Measurements from ENCODE around the gene TRABD2B. TPM values are rescaled to one million over a fixed set of nuclear protein-coding genes. Genes with fewer than 3 reads are reported as not detected.

The TRABD2B gene
- total RNA-seq, 6 donors from 2014 or later, result under 0.01 to 2.1 (median 0.62) TPM

DNA sequence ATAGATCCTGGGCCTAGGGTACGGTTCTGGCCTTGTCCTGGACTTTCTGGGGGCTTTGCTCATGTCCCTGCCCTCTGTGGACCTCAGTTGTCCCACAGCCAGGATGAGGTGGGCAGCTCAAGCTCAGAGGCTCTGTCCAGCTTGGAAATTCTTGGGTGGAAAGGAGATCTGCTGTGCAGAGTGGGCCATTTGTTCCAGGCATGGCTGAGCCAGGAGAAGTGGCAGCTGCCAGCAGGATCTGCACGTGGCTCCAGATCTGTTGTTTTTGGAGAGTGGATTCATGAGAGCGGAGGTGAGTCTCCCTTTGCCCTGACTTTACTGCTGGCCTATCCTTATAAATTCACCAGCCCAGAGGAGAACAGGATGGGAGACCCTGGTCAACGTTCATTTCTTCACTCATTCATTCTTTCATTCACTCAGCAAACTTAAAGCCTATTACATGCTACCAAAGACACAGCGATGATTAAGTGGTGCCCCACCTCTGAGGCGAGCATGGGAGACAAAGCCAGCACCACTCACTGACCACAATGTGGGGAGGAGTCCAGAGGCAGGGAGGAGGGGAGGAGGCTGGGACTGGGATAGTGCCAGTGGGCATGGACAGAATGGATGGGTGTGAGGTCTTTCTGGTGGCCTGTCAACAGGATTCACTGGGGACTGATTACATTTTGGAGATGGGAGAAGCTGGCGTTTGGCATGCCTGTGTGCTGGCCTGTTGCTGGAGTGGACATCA, 205.1 kb downstream of the TRABD2B start:
- Histone ChIP-seq H3K4me1 (no peaks in the 10 kb centered on the region), H3K4me3 (no peak overlapping the region), H3K9me3 (no peaks in the 10 kb centered on the region), H3K36me3 (no peaks in the 10 kb centered on the region), H3K27me3 (no peaks in the 10 kb centered on the region), H3K27ac (no peak overlapping the region)
- peak in 1 of 2 donors; percentile 66 for ATAC-seq (ENCODE audit: low FRiP score in 2 of 2)
- no peak for DNase-seq
- WGBS, 2 donors, result 67 to 70% methylated on average over 6 to 7 of the region's 7 CpGs
- TF ChIP-seq, protein P1, sequence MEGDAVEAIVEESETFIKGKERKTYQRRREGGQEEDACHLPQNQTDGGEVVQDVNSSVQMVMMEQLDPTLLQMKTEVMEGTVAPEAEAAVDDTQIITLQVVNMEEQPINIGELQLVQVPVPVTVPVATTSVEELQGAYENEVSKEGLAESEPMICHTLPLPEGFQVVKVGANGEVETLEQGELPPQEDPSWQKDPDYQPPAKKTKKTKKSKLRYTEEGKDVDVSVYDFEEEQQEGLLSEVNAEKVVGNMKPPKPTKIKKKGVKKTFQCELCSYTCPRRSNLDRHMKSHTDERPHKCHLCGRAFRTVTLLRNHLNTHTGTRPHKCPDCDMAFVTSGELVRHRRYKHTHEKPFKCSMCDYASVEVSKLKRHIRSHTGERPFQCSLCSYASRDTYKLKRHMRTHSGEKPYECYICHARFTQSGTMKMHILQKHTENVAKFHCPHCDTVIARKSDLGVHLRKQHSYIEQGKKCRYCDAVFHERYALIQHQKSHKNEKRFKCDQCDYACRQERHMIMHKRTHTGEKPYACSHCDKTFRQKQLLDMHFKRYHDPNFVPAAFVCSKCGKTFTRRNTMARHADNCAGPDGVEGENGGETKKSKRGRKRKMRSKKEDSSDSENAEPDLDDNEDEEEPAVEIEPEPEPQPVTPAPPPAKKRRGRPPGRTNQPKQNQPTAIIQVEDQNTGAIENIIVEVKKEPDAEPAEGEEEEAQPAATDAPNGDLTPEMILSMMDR (IDR thresholded peaks at IDR 0.05), result no peak
- TF ChIP-seq POLR2AphosphoS5 (IDR thresholded peaks at IDR 0.05), result no peak
- TF ChIP-seq POLR2A (IDR thresholded peaks at IDR 0.05), result no peak

DNA sequence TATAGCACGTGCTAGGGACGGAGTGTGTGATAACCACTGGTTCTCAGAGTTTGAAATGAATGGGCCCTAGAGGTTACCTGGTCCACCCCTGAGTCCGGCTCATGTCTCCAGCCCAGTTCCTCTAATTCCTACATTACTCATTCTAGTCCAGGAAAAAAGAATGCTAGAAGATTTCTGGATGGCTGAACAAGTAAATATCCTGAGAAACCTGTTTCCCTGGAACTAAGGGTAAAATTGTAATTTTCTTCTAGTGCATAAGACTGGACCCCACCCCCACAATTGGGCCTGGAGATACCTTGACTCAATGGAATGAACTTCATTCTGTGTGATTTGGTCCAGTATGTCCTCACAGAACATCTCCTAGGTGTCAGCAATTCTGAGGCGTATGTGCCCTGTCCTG, 208.4 kb downstream of the TRABD2B start:
- peaks cover 3 to 12% (median 8%) of the 10 kb centered on the region in 4 donors for H3K4me1 ChIP-seq
- no peak for DNase-seq
- WGBS, 2 donors, result 82 to 92% methylated on average over 4 of the region's 4 CpGs
- ATAC-seq (ENCODE audit: low FRiP score in 2 of 2), result no peak
- TF ChIP-seq, protein P1 (IDR thresholded peaks at IDR 0.05), result no peak
- TF ChIP-seq POLR2AphosphoS5 (IDR thresholded peaks at IDR 0.05), result no peak
- no peak for TF ChIP-seq EP300 (IDR thresholded peaks at IDR 0.05)
- TF ChIP-seq POLR2A (IDR thresholded peaks at IDR 0.05), result no peak
- H3K27me3 ChIP-seq, result no peaks in the 10 kb centered on the region
- H3K9me3 ChIP-seq, result no peaks in the 10 kb centered on the region
- H3K27ac ChIP-seq, result no peak overlapping the region
- no peak overlapping the region for H3K4me3 ChIP-seq
- no peaks in the 10 kb centered on the region for H3K36me3 ChIP-seq

DNA sequence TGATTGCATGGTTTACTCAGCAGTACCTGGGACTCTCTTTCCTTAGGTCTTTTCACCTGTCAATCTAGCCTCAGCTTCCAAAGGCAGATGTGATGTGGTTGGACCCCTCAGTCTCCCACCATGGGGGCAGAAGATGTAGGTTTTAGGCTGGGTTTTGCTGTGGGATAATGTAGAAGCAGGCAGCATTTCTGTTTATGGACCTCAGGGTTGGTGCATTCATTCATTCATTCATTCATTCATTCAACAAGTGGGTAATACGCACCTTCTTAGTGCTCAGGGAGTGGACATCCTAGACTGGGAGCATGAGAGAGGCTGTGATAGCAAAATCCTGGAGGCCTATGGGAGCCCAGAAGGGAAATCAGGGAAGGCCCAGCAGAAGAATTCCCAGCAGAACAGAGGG, 209.6 kb downstream of the TRABD2B start:
- WGBS, 2 donors, result 100% methylated on average over 1 of the region's 1 CpG
- Histone ChIP-seq H3K27ac (no peak overlapping the region), H3K9me3 (no peaks in the 10 kb centered on the region), H3K27me3 (no peaks in the 10 kb centered on the region), H3K4me3 (no peak overlapping the region), H3K4me1 (peaks cover 3 to 12% (median 8%) of the 10 kb centered on the region in 4 donors), H3K36me3 (no peaks in the 10 kb centered on the region)
- TF ChIP-seq POLR2AphosphoS5 (IDR thresholded peaks at IDR 0.05) (no peak), EP300 (IDR thresholded peaks at IDR 0.05) (no peak), POLR2A (IDR thresholded peaks at IDR 0.05) (no peak)
- TF ChIP-seq, protein P1 (IDR thresholded peaks at IDR 0.05), result no peak
- ATAC-seq (ENCODE audit: low FRiP score in 2 of 2) (no peak), DNase-seq (no peak)

DNA sequence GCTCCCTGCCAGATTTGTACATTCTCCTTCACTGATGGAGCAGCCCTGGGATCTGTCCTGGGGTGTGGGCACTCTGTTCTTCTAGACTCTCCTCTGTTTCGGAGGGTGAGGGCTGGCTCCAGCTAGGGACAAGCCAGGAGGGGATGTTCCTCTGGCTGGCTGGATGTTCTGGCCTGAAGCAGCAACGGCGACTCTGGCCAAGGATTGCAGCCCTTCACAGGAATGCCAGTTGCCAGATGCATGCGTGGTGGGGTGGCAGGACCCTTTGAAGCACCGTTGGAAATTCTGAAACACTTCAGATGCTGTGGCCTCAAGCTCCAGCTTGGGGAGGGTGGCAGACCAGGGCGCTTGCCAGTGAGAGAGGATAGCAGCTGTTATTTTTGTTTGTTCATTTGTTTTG, 210.9 kb downstream of the TRABD2B start:
- DNase-seq, result no peak
- H3K4me1 ChIP-seq, result peaks cover 3 to 12% (median 8%) of the 10 kb centered on the region in 4 donors
- no peak for ATAC-seq (ENCODE audit: low FRiP score in 2 of 2)
- 67 to 80% methylated on average over 6 of the region's 6 CpGs for whole genome bisulfite sequencing, 2 donors
- no peaks in the 10 kb centered on the region for H3K9me3 ChIP-seq
- H3K27me3 ChIP-seq, result no peaks in the 10 kb centered on the region
- TF ChIP-seq EP300 (IDR thresholded peaks at IDR 0.05) (no peak), POLR2A (IDR thresholded peaks at IDR 0.05) (no peak), POLR2AphosphoS5 (IDR thresholded peaks at IDR 0.05) (no peak)
- TF ChIP-seq, protein P1 (IDR thresholded peaks at IDR 0.05), result no peak
- no peaks in the 10 kb centered on the region for H3K36me3 ChIP-seq
- no peak overlapping the region for H3K4me3 ChIP-seq
- H3K27ac ChIP-seq, result no peak overlapping the region

Data from upper lobe of left lung (tissue), 6 donors.